ENCODE data around the gene SMC3.

SMC3 gene

DNA sequence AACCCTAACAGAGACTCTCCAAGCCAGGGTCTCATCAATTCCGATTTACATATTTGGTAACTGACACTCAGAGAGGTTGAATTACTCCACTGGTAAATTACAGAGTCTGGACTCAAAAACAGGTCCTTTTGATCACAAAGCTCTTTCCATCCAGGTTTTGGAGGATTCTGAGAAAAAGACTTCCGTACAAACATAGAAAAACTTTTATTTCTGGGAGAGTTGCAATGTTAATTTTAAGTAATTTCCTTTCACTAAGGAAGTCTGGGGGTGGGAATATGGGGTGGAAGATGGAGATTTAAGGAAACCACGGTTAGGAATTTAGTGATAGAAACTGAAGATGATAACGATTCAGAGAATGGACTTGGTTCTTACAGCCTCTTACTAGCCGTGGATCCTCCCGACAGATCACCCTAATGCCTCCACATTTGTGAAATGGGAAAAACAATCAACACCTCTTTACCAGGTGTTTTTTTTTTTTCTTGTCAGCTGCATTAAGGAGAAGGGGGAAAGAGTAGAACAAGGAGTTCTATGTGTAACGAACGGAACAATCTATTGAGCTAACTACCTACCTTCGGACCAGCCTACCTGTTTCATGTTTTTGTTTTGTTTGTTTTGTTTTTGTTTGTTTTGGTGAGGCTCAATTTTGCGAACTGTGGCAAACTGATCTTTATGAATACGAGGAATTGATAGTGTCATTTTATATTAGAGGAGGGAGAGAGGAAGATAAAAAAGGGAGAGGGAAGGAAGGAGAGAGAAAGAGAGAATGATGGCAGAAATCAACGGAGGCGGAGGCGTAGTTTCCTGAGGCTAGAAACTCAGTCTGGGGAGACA is 74.9 kb downstream of the SMC3 start:
- DNase-seq (ENCODE audit: low read depth, low spot score): no peak

GRCh38 chr10:110643035-110643652 is 75.6 kb downstream of the SMC3 start:
- no peak overlapping the region for H3K27ac ChIP-seq
- no peak for DNase-seq (ENCODE audit: low read depth, low spot score)

More for the DNA sequence above, 74.9 kb downstream of the SMC3 start:
- no peak overlapping the region for H3K27ac ChIP-seq

GRCh38 chr10:110643653-110644597 is 76.4 kb downstream of the SMC3 start, which contains the start of gene RBM20:
Gene RBM20, plus strand, starts transcription at chr10:110644336. Its CDS starts 119 bp downstream, at chr10:110644455.
- H3K27ac ChIP-seq: no peak within 1 kb of the TSS
- no peak for DNase-seq (ENCODE audit: low read depth, low spot score)

GRCh38 chr10:110644598-110645462 is 77.3 kb downstream of the SMC3 start:
- DNase-seq (ENCODE audit: low read depth, low spot score): no peak
- no peak overlapping the region for H3K27ac ChIP-seq

DNA sequence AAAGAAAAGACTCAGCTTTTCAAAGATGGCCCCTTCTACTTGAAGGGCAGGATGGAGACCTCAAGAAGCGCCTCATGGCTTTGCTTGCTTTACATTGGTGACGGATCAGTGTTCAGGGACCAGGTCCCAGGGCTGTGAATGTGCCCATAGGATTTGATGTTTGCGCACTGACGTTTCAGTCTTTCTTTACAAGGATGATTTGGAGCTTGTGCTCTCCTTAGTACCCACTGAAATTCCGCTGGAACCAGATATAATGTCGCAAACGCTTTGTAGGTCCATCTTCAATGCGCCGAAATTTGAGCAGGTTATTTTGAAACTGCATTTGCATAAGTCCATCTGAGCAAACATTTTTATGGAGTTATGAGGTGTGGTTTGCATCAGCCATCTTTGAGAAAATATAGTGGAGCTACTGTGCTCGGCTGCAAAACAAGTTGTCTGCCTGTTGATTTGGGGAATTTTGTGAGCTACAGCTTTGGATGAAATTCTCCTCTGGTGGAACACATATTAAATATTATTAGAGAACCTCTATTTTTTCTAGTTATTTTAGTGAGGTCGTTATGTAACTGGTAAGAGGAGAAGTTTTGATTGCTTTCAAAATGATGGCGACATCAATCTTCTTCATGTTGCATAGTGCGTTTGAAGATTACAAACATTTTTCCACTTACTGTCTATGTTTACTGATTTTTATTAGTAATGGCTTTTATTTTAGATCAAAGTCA is 79.1 kb downstream of the SMC3 start:
- no peak overlapping the region for H3K27ac ChIP-seq
- DNase-seq (ENCODE audit: low read depth, low spot score): no peak

- no peak overlapping the region for H3K27ac ChIP-seq
- no peak for DNase-seq (ENCODE audit: low read depth, low spot score)
Observed at GRCh38 chr10:110647136-110647430, 79.6 kb downstream of the SMC3 start.

DNA sequence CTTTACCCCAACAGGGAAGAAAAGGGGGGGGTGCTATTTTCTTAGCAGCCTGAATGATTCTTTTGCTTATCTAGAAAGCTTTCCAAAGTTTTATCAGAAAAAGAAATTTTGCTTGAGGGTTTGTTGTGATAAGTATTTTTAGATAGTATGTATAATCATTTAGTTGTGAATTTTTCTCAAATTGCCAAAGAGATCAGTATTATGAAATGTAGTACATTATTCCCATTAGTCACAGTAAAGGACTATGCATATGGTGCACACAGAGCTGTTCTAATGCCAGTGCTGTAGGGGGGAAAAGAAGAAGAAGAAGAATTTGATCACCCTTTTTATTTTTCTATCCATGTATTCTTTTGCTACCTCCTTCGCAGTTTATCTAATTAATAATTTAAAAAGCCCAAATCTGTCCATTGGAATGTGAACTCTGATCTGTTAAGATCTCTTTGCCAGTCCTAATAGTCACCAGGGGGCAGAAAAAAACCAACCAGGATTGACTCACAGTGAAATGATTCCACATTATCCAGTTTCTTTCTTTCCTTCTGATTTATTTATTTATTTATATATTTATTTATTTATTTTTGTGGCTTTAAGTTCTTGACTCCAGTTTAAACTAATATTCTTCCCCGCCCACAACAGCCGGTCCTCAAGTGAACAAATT is 81.3 kb downstream of the SMC3 start:
- no peak for DNase-seq (ENCODE audit: low read depth, low spot score)
- no peak overlapping the region for H3K27ac ChIP-seq

DNA sequence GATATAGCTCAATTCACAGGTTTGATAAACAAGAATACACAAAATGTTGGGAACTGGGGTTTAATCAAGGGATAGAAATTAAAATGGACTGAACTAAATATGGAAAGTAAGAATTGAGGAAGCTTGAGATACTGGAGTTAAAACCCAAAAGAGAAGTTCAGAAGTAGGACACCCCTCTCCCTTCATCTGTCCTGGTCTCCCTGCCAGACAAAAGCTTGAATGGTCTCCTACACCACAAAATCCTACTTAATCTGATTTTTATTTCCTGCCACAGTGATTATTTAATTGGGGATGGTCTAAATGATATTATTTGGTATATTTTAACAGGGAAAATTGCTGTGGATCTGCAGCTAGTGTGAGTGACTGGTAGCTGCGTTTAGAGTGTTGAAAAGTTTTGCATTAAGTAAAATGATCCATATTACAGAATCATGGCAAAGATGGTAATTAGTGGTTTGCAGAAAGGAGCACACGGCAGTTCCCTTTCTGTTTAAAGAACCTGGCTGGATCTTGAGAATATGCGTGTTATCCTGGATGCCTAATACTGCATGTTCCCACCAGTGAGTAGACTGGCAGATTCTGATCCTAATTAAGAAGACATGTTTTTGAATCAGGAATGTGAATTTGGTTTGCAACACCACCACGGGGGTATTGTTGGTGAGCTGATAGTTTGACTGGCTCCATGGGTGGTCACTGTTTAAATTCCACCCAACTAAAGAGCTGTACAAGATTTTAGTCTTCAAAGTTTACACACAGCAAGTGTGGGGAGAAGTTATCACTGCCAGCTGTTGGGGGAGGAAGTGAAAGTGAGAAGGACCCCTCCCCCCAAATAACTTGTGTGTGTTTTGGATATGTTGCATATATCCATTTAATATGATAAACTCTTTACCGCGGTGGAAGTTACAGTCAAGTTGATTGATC is 82.1 kb downstream of the SMC3 start:
- DNase-seq (ENCODE audit: low read depth, low spot score): no peak

GRCh38 chr10:110650265-110650668 is 82.8 kb downstream of the SMC3 start:
- no peak overlapping the region for H3K27ac ChIP-seq
- DNase-seq (ENCODE audit: low read depth, low spot score): no peak

More for the DNA sequence above, 82.1 kb downstream of the SMC3 start:
- no peak overlapping the region for H3K27ac ChIP-seq

DNA sequence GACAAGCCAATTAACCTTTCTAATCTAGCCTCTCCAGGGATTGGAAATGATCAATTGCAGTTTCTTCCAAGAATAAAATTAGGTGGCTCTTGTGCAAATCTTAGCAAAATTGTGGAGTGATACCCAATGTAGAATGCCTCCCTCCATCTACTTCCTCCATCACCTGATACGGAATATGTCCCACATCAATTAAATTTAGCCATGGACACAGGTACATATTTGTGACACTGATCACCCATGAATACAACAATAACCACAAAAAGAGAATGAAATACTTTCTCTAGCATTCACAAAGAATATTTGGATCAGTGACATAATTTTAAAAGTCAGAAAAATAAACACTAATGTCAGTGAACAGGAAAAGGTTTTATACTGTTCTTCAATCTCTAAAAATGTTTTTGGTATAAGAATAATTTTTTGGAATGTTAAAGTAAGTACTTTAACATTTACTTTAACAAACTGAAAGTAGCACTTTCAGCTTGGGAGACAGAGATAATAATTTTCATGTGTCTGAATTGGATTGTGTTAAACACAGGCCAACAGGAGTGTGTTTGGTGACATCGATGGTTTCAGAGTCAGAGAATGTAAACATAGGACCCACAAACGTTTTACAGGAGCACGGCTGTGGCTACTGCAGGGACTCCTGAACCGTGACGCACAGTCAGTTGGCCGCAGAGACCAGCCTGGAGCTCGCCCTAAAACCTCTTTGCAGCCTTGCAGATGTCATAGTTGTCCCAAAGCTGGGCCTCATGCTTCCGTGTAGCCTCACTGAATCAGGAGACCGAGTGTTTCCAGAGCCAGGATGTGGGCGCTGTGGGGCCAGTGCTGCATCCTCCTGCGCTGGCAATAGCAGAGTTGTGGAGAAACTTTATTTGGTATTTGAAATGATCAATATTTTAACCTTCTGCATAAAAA is 83.8 kb downstream of the SMC3 start:
- no peak for DNase-seq (ENCODE audit: low read depth, low spot score)
- H3K27ac ChIP-seq: no peak overlapping the region

- H3K27ac ChIP-seq: no peak overlapping the region
- DNase-seq (ENCODE audit: low read depth, low spot score): no peak
Observed at GRCh38 chr10:110652475-110653118, 85.1 kb downstream of the SMC3 start.
